NCI-H1048 (cell line): ENCODE data around the gene EOGT.
A peak's percentile ranks its signal among the peaks of the same experiment; 100 is the strongest.

ENCODE experiments used
- DNase-seq: peaks from one replicate; lab custom pipeline; 2025; lab: John Stamatoyannopoulos, UW

Gene EOGT

DNA sequence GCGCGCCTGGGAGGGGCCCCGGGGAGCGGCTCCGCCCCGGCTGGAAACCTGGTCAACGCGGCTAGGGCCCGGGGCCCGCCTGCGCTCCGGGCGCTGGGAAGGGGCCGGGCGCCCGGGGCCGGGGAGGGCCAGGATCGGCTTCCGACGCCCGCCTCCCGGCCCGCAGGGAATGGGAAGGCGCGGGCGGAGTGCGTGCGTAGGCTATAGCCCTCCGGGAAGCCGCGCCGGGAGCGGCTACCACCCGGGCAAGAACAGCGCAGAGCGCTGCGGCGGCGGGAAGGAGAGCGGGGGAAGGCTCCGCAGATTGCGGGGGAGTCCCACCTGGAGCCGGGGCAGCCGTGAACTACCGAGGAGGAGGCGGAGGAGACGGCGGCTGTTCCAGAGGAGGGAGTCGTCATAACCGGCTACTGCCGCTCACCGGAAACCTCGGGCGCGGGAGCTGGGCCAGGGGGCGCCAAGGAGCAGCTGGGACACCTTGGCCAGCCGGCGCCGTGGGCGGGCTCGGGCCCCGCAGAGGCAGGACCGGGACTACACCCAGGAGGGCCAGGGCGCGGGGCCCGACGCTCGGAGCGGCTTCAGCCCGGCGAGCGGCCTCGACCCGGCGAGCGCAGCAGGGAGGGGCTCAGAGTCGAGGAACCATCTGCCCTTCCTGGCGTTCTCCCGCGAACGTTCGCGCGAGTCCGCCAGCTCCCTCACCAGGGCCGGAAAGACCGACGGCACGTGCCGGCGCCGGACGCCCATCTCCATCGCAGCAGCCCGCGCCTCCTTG, at the start of gene EOGT:
Gene EOGT, minus strand, starts transcription at position 432 of the 769 bp plus-strand sequence. CDS start 3,838 bp downstream, outside the sequence.
- peak; percentile 24 for DNase-seq

DNA sequence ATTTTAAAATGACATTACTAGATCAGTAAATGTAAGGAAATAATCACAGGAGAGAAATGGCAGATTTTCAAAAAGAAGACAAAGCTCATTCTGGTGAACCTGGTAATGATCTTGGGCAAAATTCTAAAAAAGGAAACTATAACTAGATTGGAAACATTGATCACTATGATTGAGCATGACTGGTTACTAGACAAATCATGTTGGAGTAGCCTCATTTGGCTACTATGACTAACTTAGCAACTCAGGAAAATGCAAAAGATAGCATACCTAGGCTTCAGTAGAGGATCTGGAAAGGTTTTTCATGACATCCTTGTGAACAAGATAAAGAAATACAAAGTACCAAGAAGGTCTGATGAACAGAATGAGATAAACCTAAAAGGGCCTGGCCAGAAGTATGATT, 46.2 kb upstream of the EOGT start:
- DNase-seq, result no peak

DNA sequence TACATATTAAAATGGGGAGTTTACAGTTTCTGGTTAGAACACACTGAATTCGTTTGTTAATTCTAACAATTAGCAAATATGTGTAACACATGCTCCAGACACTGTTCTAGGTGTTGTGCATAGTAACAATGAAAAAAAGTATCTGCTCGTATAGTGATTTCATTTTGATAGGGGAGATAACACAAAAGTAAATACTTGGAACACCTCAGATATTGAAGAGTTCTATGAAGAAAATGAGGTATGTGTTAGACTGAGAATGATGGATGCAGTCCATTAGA, 45.4 kb upstream of the EOGT start:
- DNase-seq, result no peak

DNA sequence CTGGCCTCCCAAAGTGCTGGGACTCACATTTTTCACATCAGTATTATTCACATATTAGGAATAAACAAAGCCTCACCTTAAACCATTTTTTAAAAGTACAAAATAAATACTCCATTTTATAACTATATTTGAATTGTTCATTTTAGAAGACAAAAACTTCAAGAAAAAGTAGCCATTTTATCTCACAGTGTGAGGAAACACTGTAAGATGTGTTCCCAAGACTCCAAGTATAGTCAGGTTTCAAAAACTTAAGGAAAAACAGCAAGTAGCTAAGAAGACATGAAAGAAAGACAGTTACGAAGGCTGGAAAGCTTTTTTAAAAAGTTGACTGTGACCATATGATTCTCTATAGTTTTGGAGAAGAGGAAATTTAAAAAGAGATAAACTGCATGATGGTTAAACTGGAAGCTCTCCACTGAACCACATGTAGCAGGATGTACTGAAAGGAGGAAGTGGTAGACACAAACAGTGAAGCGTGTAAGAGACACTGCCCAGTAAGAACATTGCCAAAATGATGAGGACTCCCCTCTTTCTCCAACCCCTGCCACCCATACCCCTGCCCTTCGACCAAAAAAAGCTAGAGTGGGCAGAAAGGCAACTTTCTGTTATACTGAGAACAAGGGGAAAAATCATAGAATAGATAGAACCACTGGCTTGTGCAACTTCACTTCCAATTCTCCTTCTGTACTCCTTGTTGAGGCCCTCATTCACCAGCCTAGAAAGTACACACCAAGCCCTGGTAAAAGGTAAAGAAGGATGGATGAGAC, 44.9 kb upstream of the EOGT start:
- no peak for DNase-seq

DNA sequence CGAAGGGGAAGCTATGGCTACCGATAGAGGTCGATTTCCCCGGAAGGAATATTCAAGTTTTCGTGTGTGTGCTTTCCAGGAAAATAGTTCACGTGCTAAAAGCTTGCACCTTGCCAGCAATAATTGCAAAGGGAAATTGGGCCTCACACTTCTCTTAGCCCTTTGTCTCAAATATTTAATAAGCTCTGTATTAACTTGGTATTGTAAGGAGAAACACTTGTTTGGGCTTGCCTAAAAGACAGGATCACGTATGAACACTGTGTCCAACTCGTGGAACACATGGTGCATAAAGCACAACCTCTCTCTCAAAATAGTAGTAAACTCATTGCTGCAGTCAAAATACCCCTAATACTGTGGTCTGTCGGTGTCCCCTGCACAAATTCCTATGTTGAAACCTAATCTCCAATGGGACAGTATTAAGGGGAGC, 39.0 kb upstream of the EOGT start:
- DNase-seq, result no peak

DNA sequence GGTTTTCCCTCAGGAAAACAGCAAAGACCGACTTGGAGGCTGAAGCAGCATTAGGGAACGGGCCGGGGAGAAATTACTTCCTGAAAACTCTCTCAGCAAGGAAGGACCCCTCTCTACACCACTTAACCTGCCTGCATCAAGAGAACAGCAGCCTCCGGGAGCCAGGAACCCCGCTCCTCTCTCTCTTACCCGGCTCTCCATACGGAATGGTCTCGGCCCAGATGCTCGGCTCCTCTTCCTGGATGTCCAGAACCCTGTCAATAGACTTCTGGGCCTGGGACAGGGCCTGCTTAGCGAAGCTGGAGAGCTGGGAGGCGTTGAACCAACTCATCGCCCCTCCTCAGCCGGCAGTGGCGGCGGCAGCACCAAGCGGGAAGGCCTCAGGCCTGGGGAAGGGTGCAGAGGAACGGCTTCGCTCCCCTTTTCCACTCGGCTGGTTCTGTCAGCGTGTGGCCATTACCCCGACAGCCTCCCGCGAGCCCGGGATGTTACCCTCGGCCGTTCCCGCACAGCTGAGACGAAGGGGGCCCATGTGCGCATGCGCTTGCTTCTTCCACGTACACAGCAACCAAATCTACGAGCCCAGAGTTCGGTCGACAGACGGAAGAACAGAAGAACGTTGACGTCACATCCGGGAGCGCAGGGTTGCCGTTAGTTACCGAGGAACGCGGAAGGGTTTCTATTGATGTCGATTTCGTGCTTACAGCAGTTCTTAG, 38.4 kb upstream of the EOGT start, which contains the start of gene TMF1:
Gene TMF1, minus strand, starts transcription at position 578 of the 716 bp plus-strand sequence. Its CDS starts 247 bp downstream, at position 331.
- DNase-seq, result no peak

DNA sequence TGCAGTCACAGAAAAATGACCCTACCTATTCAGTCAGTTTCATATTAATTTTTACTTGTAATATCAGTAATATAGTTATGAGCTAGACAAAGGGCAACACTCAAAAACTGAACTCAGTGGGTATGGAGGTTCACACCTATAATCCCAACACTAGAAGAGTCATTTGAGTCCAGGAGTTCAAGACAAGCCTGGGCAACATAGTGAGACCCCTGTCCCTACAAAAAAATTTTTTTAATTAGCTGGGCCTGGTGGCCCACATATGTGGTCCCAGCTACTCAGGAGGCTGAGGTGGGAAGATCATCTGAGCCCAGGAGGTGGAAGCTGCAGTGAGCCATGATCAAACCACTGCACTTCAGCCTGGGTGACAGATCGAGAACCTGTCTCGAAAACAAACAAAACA, 35.5 kb upstream of the EOGT start:
- DNase-seq, result no peak

DNA sequence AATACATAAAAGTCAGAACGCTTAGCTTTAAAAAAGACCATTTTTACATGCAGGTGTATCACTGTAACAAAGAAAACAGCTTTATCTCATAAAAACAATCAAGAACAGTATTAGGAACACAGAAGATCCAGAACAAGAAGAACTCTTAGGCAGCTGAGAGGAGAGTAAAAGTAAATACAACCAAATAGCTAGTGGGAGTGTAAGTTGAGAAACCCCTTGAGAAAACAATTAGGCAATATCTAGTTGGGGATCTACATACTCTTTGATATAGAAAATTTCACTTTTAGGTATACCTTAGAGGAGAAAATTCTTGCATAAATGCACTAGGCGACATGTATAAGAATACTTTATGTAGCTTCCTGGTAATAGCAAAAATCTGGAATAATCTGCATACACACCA, 31.1 kb upstream of the EOGT start:
- DNase-seq, result no peak

DNA sequence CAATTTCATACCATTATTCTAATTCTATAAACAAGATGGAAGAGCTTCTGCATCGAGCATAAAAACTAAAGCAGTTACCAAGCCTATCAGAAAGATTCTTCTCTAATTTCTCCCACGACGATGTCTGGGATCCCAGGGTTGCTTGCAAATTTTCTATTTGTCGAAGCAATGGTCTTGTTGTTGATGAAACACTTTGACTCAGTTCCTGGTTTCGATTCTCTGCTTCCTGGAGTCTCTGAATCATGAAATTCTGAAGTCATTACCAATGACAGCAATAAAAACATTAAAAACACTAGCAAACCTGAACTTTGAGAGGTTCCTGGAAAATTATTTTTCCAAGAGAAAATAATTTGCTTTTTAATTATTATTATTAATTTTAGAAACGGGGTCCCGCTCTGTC, 20.0 kb upstream of the EOGT start:
- DNase-seq, result no peak

DNA sequence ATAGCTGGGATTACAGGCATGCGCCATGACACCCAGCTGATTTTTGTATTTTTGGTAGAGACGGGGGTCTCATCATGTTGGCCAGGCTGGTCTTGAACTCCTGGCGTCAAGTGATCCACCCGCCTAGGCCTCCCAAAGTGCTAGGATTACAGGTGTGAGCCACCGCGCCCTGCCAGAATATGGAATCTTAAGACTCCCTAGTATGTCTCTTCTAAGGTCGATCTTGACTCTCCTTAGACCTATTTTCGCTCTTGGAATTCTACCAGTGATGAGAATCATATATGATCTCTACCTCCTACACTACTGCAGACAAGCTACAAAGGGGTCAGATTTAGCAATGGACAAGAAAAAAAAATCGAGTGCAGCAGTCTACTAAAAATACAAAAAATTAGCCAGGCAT, 19.3 kb upstream of the EOGT start:
- DNase-seq, result no peak

DNA sequence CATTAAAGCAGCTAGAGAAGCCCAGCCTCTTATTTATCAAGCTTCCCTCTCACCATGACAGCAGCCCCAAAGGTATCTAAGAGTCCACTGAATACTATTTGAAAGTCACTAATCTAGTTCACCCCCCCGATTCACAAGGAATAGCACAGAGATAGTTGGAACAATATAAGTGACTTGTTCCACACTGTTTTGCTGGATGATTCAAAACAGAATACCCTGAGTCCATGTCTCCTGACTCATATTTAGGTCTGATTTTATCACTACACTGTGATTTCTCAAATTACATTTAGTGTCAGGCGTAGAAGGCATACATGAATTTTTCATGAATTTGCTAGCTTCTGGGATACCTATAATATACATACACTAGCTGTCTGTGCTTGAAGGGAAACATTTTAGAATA, 18.7 kb upstream of the EOGT start:
- DNase-seq, result no peak

DNA sequence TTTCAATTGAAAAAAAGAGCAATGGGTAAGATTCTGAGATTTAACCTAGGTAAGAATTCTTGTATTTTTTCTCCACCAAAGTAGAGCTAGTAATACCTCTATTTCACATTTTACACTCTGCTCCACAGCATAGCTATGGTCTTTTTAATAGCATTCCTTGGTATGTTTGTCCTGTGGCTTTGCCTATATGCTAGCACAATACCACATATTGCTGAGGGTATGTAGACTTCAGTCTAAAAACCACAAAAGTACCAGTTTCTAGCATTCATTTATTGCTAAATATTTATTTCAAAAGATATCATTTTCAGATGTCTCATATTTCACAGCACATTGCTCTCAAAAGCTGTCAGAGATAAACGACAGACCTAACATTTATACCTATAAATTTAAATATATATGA, 18.2 kb upstream of the EOGT start:
- DNase-seq, result no peak

DNA sequence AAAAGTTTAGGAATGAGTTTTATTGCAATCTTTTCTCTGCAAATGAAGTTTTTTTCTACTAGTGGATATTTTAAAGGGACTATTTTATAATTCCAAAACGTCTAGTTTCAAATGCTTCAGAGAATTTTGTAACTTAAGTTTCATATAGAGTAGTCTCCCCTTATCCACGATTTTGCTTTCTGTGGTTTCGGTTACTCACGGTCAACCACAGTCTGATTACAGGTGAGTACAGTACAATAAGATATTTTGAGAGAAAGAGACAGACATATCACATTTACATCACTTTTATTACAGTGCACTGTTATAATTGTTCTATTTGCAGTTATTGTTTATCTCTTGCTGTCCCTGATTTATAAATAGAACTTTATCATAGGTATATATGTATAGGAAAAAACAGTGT, 7.4 kb upstream of the EOGT start:
- no peak for DNase-seq

DNA sequence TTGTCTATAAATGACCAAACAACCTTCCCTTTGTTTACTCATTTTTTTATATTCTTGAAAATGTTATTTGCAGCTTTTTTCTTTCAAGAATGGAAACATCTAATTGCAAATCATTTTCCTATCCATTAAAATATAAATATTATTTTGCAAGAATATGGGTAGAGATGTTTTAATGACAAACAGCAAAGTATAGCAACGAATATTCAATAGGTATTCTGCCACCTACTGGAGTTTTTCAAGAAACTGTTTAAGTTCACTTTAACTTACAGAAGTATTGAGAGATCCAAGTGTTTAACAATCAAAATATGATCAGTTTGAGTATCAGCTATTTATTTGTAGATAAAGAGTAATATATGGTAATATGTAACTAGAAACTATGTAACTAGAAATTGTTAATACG, 6.9 kb upstream of the EOGT start:
- no peak for DNase-seq

DNA sequence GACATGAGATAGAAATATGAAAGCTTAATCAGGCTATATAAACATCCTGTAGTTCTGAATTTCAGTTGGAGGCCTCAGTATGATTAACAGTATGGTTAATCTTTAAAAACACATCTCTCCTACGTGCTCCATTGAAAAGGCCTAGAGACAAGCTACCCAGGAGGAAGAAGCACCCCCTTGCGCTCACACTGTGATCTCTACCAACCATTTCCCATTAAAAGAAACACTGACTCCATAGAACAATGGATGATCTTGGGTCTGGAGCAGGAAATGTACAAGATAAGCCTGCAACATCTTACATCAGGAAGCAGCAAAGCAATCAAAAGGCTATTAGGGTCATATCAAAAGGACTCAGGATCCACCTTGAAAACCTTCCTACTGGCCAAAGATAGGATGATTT, 3.4 kb upstream of the EOGT start:
- DNase-seq, result no peak

DNA sequence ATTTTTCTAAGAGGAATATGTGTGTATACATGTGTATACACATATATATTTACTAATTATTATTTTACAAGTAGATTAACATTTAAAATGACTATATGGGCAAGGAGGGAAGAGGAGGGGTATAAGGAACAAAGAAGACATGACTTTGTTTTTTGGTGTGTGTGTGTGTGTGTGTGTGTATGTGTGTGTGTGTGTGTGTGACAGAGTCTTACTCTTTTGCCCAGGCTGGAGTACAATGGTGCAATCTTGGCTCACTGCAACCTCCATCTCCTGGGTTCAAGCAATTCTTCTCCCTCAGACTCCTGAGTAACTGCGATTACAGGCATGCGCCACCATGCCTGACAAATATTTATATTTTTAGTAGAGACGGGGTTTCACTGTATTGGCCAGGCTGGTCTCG, 2.6 kb upstream of the EOGT start:
- no peak for DNase-seq

DNA sequence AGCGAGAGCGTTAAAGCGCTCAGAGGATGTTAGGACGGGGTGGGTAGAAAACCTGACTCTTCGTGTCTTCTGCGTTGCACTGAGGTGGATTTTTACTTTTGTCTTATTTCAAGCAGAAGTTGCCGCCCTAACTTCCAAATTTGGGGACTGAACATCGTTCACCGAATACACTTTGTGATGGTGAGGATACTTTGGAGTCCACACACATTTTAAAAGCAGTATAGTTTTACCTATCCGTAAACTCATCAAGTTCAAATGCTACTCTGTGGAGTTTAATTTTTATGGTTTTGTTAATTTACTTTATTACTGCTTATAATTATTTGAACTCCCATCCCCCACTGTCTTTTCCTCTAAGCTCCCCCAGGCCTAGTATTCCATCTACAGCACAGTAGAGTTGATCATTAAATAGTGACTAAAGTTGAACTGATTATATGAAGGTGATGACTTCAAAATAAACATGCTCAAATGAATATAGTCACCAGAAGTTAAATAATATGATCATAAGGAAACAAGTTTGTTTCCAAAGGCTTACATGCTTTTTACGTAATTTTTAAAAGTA, 617 bp upstream of the EOGT start:
- no peak for DNase-seq

DNA sequence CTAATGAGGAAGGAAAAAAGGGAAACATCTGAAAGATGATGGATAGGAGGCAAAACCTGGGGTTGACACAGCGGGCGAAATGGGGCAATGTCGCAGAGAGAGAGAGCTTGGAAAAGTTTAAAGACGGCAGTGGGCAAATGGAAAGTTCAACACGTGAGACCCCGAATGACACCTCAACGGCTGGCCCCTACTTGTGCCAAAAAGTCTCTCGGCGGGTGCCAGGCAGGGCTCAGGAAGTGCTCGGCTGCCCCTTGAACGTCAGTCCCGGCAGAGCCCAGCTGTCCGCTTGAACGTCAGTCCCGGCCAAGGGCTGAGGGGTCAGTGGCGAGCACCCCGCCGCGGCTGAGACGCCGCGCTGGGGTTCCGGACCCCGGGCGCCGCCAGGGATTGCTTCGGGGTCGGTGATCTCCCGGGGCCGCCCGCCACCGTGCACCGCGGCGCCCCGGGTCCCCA, 658 bp downstream of the EOGT start:
- no peak for DNase-seq

DNA sequence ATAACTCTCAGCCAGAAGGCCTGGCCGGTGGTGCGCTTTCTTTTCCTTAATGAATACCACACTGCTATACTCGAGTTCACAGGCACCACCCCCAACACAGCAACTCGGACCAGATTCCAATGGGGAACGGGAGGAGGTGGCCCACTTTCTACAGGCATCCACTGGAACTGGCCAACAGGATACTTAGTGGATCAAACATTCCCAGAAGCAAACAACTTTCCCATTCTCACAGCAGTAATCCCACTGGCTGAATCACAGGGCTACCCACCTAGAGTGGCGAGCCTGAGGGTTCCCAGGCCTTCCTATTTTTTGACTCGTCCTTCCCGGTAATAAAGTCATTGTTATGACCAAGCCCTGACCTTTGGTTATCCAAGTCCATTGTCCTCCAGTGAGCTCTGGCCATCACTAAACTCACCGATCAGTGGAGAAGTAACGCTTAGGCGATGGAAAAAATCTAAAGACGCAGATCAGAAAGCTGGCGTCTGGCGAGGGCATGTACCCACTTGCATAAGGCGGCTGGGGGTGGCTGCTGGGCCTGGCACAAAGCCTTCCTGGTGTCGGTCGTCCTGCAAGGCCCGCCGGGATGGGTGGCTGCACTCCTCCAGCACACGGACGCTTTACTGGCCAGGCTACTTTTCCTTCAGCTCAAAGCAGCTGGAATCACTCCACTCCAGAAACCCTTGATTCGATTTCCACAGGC, 1.2 kb downstream of the EOGT start:
- DNase-seq, result no peak

DNA sequence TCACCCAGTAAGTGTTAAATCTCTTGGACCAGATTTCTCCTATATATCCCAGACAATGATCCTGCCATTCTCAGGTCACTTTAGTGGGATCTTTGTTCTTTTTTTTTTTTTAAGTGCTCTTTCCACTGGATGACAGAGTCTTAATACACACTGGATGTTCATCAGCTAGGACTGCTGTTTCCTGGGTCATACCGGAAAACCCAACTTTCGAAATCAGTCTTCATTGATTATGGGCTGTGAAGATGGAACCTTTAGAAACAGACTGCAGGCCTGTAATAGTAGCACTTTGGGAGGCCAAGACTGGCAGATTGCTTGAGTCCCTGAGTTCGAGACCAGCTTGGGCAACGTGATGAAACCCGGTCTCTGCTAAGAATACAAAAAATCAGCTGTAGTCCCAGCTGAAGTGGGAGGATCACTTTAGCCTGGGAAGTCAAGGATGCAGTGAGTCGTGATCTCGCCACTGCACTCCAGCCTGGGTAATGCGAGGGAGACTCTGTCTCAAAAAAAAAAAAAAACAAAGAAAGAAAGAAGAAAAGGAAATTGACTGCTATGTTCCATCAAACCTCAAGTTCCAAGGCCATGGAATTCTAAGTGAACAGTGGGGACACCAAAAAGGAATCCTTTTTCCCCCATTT, 2.3 kb downstream of the EOGT start:
- no peak for DNase-seq

DNA sequence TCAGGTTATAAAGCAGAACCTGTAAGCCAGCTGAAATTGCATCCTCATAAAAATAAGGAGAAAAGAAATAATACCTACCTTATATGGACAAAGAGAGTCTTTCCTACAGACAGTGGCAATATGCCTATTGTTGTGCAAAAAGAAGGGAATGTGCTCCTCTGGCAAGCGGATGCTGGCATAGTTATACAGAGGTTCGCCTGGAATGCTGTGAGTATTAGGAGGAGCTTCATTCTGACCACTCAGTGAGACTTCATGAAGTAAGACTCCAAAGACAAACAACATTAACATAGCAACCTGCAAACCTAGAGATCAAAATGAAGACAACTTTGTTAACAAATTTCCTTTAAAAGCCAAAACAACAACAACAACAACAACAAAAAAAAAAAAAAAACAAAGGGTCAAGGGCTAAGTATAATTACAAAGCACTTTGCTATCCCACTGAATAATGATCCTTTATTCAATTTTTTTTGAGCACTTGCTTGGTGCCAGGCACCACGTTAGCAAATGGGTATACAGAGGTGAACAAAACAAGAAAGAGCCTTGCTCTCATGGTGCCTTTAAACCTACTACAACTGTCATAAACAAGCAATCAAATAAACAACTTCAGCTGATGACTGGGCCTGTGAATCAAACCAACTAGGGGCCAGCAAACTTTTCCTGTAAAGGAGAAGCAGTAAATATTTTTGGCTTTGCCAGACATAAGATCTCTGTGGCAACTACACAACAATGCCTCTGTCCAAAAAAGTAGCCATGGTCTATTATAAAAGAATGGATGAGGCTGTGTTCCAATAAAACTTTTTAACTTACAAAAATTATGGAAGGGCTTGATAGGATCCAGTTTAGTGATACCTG, 3.7 kb downstream of the EOGT start:
- DNase-seq, result no peak
